ENCODE data around the gene LAMC1.

DNA sequence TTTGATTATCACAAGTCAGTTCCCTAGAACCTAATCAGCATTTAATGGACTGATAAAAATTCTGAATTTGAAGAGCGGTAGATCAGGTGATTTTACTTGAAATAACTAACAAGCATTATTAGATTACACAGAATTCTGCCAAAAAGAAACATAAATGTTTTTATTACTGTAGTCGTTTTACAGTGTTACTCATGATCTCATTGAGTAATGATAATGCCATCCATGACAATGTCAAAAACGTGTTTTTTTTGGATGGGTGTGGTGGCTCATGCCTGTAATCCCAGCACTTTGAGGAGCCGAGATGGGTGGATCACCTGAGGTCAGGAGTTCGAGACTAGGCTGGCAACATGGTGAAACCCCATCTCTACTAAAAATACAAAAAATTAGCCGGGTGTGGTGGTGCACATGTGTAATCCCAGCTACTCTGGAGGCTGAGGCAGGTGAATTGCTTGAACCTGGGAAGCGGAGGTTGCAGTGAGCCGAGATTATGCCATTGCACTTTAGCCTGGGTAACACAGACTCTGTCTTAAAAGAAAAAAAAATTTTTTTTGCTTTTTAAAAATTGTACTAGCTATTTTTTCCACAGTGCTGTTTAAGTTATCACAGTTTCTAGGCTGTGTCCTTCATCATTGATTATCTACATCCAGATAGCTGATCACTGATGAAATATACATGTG lies 56.6 kb downstream of the LAMC1 start:
- TF ChIP-seq, protein P1, sequence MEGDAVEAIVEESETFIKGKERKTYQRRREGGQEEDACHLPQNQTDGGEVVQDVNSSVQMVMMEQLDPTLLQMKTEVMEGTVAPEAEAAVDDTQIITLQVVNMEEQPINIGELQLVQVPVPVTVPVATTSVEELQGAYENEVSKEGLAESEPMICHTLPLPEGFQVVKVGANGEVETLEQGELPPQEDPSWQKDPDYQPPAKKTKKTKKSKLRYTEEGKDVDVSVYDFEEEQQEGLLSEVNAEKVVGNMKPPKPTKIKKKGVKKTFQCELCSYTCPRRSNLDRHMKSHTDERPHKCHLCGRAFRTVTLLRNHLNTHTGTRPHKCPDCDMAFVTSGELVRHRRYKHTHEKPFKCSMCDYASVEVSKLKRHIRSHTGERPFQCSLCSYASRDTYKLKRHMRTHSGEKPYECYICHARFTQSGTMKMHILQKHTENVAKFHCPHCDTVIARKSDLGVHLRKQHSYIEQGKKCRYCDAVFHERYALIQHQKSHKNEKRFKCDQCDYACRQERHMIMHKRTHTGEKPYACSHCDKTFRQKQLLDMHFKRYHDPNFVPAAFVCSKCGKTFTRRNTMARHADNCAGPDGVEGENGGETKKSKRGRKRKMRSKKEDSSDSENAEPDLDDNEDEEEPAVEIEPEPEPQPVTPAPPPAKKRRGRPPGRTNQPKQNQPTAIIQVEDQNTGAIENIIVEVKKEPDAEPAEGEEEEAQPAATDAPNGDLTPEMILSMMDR (IDR thresholded peaks at IDR 0.05; ENCODE audit: low read depth, low read length) = no peak
- no peak for TF ChIP-seq POLR2A (IDR thresholded peaks at IDR 0.05; ENCODE audit: extremely low read depth, insufficient read length)
- TF ChIP-seq, protein P2, sequence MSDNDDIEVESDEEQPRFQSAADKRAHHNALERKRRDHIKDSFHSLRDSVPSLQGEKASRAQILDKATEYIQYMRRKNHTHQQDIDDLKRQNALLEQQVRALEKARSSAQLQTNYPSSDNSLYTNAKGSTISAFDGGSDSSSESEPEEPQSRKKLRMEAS (IDR thresholded peaks at IDR 0.05; ENCODE audit: low read depth, low read length) = no peak
